Right renal pelvis (tissue), 4 donors: ENCODE data around the gene ZNF560. TPM values are rescaled to one million over a fixed set of nuclear protein-coding genes. Genes with fewer than 3 reads are reported as not detected.
"Not testable (repeated sequence)": the region's sequence is repeated elsewhere in the genome, so short reads cannot be mapped to it uniquely, and the experiment has no call there.

ENCODE experiments used
- DNase-seq, 4 donors: peaks; one replicate each; pipeline ENCODE4 v3.0.0-alpha.2; 2013; ENCODE audit warnings: low read depth in 4 of 4, low spot score in 3 of 4, missing footprints in 1 of 4
- polyA plus RNA-seq, 4 donors: library from polyadenylated mRNA; unstranded; fragments of 120-200 nt; gene quantifications; one replicate each; pipeline ENCODE4 v1.2.1, GENCODE V29; 2013; ENCODE audit not compliant: insufficient read length in 4 of 4

ZNF560 gene
- under 1 TPM; 0.43 to 0.89 (median 0.71) TPM for polyA plus RNA-seq

DNA sequence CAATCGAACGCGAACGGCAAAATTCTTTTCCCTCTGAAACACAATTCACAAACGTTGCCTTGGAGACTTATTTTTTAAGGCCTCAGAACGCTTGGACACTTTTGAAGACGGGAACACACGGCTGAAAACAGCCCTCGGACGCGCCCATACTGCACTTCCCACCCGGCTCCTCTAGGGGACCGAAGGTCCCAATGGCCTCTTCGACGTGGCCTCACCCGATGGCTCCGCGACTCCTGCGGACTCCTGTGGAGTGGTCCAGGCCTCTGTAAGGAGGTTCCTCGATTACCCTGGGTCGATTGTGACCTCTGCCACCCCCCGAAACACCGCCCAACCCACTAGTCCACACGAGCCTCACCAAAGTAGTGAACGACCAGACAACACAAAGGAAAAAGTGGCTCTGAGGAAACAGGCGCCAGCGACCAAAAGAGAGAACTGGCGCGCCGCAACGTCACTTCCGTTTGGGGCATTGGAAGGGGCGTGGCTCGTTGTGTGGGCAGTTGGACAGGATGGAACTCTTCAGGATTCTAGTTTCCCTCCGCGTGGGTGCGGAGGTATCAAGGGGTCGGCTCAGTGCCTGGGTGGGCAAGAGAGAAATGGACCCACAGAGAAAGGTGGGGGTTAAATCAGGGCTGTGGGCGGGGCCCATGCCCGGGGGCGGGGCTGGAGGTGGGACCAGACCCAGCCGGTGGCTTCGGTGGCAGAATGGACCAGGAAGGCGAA, at the start of gene ZNF560:
Gene ZNF560, minus strand, starts transcription at position 434 of the 720 bp plus-strand sequence. CDS start 23,303 bp downstream, outside the sequence.
- peak in 1 of 4 donors; percentile 1 for DNase-seq

DNA sequence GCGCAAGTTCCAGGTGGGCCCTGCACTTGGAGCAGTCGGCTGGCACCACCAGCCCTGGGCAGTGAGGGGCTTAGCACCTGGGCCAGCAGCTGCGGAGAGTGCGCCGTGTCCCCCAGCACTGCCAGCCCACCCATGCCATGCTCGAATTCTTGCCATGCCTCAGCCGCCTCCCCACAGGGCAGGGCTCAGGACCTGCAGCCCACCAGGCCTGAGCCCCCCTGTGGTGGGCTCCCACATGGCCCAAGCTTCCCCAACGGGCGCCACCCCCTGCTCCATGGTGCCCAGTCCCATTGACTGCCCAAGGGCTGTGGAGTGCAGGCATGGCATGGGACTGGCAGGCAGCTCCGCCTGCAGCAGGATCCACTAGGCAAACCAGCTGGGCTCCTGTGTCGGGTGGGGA, 49.5 kb upstream of the ZNF560 start:
- DNase-seq = no peak

DNA sequence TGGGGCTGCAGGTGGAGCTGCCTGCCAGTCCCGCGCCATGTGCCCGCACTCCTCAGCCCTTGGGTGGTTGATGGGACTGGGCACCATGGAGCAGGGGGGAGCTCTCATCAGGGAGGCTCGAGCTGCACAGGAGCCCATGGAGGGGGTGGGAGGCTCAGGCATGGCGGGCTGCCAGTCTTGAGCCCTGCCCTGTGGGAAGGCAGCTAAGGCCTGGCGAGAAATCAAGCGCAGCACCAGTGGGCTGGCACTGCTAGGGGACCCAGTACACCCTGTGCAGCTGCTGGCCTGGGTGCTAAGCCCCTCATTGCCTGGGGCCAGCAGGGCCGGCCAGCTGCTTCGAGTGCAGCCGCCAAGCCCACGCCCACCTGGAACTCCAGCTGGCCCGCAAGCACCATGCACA, 42.9 kb upstream of the ZNF560 start:
- not testable (repeated sequence) for DNase-seq

DNA sequence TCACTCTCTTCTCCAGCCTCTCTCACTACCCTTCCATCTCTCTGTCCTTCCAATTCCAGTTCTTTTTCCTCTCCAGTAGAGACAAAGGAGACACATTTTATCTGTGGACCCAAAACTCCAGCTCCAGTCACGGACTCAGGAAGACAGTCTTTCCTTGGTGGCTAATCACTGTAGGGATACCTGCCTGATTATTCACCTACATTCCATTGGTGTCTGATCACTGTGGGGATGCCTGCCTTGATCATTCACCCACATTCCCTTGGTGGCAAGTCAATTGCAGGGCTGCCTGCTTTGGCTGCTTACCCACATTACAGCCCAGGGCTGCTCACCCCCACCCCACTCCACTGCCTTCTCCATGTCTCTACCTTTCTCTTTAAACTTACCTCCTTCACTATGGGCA, 41.5 kb upstream of the ZNF560 start:
- not testable (repeated sequence) for DNase-seq

GRCh38 chr19:9539201-9539600, 40.8 kb upstream of the ZNF560 start:
- not testable (repeated sequence) for DNase-seq

DNA sequence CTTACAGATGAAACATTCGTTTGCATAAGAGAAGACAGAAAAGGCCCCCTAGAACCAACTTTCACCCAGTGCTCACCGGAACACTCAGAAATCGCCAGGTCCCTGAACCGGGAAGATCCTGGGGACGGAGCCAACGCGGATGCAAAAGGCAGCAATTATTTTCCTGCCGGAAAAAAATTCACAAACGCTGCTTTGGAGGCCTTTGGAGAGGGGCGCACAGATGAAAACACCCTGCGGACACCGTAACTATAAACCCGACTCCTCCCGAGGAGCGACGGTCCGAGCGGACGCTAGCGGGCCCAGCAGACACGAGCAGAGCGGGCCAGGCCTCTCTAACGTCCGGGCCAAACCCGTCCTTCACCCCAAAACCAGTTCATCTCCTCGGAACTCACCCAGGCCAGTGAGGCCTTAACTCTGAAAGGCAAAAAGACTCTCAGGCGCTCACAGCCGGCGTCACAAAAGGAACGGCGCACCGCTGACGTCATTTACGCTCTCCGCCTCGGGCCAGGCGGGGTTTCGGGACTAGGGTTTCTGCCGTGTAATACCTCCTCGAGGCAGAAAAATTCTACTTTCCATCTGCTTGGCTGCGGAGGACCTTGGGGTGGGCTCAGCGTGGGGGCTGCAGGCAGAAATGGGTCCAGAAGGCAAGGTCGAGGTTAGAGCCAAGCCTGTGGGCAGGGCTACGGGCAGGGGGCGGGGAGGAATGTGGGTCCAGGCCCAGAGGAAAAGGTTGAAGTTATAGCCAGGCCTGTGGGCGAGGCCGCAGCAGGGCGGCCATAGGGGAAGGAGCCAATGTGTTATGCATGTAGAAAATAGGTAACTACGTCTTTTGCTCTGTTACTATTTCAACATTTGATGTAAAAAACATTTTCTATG, 40.0 kb upstream of the ZNF560 start, which contains the start of gene ZNF426:
Gene ZNF426, minus strand, starts transcription at position 463 of the 876 bp plus-strand sequence. CDS start 2,413 bp downstream, outside the sequence.
- peak; percentile 84 to 90 (median 88) for DNase-seq

DNA sequence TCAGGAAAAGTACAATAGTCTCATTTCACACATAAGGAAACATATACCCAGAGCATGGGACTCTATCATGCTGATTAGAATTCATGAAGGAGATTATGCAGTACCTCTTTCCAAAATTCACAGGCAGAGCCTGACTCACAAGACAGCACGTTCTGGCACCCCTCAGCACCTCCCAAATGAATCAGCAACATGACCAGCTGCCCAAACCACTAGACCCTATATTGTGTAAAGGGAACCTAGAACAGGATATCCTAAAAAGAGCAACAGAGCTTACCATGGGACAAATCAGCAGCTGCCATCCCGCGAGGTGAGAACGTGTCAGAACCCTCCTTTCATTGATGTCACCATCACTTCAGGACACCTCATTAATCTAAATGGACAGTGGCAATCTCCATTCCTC, 37.5 kb upstream of the ZNF560 start:
- no peak for DNase-seq

DNA sequence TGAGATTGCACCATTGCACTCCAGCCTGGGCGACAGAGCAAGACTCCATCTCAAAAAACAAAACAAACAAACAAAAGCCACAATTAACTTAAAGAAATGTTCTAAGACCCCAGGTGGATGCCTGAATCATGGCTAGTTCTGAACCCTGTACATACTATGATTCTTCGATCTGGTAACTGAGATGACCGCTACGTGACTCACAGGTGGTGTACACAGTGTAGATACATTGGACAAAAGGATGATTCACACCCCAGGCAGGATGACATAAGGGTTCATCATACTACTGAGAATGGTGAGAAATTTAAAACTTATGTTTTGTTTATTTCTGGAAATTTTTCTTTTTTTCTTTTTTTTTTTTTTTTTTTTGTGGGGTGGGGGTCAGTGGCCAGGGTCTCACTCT, 33.5 kb upstream of the ZNF560 start:
- DNase-seq = no peak

DNA sequence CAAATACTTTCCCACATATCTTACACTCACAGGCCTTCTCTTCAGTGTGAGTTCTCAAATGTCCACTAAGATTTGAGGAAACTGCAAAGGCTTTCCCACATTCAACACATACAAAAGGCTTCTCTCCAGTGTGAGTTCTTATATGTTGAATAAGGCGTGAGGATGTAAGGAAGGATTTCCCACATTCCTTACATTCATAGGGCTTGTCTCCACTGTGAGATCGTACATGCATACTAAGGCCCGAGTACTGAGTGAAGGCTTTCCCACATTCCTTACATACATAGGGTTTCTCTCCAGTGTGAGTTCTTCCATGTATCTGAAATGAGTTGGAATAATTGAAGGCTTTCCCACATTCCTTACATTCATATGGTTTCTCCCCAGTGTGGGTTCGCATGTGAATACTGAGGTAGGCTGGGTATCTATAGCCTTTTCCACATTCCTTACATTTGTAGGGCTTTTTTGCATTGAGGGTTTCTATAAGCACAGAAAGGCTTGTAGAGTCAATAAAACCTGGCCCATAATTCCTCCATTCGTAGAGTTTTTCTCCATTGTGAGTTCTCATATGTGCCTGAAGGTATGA, 30.4 kb upstream of the ZNF560 start:
- no peak for DNase-seq

DNA sequence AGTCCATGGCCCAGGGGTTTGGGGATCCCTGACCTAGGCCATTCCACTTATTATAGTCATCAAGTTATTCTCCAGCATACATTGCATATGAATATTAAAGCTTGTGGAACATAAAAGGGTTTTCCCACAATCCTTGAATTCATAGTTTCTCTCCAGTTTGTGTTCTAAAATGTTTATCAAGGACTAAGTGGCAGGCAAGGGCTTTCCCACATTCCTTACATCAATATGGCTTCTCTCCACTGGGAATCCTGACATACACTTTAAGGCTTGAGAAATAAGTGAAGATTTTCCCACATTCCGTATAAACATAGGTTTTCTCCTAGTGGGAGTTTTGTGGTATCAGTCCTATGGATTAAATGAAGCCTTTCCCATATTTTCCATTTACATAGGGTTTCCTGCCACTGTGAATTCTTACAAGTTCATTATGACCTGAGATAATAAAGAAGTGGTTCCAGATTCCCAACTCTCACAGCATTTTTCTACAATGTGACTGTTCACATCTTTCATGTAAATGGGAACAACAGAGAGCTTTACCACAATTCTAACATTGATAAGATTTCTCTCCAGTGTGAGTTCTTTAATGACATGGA, 25.6 kb upstream of the ZNF560 start:
- DNase-seq = no peak

DNA sequence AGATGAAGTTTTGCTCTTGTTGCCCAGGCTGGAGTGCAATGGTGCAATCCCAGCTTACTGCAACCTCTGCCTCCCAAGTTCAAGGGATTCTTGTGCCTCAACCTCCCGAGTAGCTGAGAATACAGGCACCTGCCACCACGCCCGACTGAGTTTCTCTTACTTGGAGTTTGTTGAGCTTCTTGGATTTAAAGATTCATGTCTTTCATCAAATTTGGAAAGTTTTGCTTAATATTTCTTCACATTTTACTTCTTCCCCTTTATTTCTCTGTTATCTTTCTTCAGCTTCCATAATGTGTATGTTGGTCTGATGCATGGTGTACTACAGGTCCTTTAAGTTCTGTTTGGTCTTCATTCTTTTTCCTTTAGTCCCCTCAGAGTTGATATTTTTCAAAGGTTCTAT, 8.9 kb upstream of the ZNF560 start:
- no peak for DNase-seq

- DNase-seq = no peak
These were observed 2.4 kb upstream of the ZNF560 start for GRCh38 chr19:9500796-9501195.

DNA sequence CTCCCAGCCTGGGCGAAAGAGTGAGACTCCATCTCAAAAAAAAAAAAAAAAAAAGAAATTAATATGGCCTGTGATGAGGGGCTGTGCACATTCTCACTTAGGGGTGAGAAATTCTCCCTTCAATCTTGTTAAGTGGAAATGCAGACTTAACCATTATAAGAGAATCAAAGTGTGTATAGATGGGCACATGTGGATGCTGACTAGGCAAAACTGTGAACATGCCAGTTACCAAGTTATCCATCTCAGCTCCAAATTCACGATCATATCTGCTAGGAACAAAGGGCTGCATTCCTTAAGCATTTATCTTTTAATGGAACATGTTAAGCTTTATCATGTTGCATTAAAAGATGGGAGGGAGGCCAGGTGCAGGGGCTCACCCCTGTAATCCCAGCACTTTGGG, 4.3 kb downstream of the ZNF560 start:
- DNase-seq = no peak

- no peak for DNase-seq
These were observed 11.4 kb downstream of the ZNF560 start for GRCh38 chr19:9487016-9487415.

DNA sequence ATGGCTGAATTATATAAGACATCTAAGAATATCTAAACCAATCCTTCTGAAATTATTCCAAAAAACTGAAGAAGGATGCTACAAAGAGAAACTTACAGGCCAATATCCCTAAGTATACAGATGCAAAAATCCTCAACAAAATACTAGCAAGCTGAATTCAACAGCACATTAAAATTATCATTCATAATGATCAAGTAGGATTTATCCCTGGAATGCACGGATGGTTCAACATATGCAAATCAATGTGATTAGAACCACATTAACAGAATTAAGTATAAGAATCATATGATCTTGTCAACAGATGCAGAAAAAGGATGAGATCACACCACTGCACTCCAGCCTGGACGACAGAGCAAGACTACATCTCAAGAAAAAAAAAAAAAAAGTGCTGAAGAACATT, 13.3 kb downstream of the ZNF560 start:
- DNase-seq = no peak

- DNase-seq = no peak
These were observed 23.4 kb downstream of the ZNF560 start for GRCh38 chr19:9474975-9475374.

GRCh38 chr19:9467161-9467560, 31.3 kb downstream of the ZNF560 start:
- DNase-seq = no peak

GRCh38 chr19:9461938-9462337, 36.5 kb downstream of the ZNF560 start:
- DNase-seq = no peak

DNA sequence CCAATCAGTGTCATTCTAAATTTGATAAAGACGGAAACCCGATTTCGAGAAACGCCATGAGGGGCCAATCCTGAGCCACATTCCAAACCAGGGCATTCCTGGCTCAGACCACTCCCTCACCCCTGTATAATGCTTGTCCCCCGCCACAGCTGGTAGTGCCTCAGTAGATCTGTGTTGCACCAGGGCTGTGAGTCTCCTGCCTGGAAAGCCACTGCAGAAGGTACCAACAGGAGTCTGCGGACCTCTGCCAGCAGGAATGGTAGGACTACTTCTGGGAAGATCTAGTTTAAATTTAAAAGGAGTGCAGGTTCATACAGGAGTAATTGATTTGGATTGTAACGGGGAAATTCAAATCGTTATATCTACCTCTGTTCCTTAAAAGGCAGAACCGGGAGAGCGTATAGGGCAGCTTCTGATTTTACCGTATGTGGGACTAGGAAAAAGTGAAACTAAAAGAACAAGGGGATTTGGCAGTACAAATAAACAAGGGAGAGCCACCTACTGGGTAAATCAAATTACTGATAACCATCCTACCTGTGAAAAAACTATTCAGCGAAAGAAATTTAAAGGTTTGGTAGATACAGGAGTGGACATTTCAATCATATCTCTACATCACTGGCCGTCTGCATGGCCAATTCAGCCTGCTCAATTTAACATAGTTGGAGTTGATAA, 42.3 kb downstream of the ZNF560 start:
- no peak for DNase-seq

DNA sequence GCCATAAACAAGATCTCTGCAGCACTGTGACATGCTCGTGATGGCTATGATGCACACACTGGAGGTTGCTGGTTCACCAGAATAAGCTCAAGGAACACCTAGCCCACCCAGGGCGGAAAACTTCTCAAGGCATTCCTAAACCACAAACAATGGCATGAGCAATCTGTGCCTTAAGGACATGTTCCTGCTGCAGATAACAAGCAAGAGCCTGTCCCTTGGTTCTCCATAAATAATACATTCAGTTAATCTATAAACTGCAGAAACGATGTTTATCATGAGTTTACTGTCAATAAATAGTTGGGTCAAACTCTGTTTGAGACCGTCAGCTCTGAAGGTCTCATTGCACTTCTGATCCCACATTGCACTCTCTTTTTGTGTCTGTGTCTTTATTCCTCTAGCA, 44.5 kb downstream of the ZNF560 start:
- no peak for DNase-seq
